HAP-1 (cell line): ENCODE results near the gene CPZ.

Experiments
- DNase-seq, 2 experiments: peaks; one replicate each; pipeline ENCODE4 v3.0.0-alpha.2; 2016 to 2020; ENCODE audit warnings: low spot score in 2 of 2
- H3K27me3 ChIP-seq: fragments of 250-450 bp; sonication (Bioruptor Pico); 2 replicates; pipeline ENCODE4 v1.5.1; 2020; ENCODE audit warnings: low read depth, mild to moderate bottlenecking, moderate library complexity
- H3K36me3 ChIP-seq: fragments of 250-450 bp; sonication (Bioruptor Pico); replicated peaks from 2 replicates; pipeline ENCODE4 v1.5.1; 2020; ENCODE audit warnings: mild to moderate bottlenecking
- H3K4me1 ChIP-seq: fragments of 250-450 bp; sonication (Bioruptor Pico); 2 replicates; pipeline ENCODE4 v1.5.1; 2020; ENCODE audit warnings: mild to moderate bottlenecking
- H3K4me3 ChIP-seq: fragments of 250-450 bp; sonication (Bioruptor Pico); 2 replicates; pipeline ENCODE4 v1.5.1; 2020; ENCODE audit warnings: mild to moderate bottlenecking, moderate library complexity
- H3K9me3 ChIP-seq: fragments of 250-450 bp; sonication (Bioruptor Pico); 2 replicates; pipeline ENCODE4 v1.5.1; 2020; ENCODE audit warnings: mild to moderate bottlenecking, moderate library complexity
- in situ Hi-C: fragments of 300-500 bp; cut with MboI; formaldehyde crosslinking; loops from 3 replicates; pipeline ENCODE4 v1.14.3; 2020; ENCODE audit warnings: low sequenced_read_pairs, inconsistent platforms, mixed read lengths

Gene CPZ

GRCh38 chr4:8641931-8642650, 49.5 kb downstream of the CPZ start:
- Histone ChIP-seq H3K4me3 (no peak overlapping the region), H3K4me1 (no peaks in the 10 kb centered on the region), H3K27me3 (peaks cover 12% of the 10 kb centered on the region), H3K9me3 (no peaks in the 10 kb centered on the region), H3K36me3 (no peaks in the 10 kb centered on the region)
- no peak for DNase-seq
- in situ Hi-C loops = no loop called here

- Histone ChIP-seq H3K36me3 (no peaks in the 10 kb centered on the region), H3K9me3 (no peaks in the 10 kb centered on the region), H3K4me3 (no peak overlapping the region), H3K4me1 (no peaks in the 10 kb centered on the region), H3K27me3 (peaks cover 12% of the 10 kb centered on the region)
- DNase-seq = no peak
- in situ Hi-C loops = no loop called here
Measured at GRCh38 chr4:8642651-8643321, 50.2 kb downstream of the CPZ start.

GRCh38 chr4:8643441-8643840, 50.9 kb downstream of the CPZ start:
- in situ Hi-C loops = no loop called here
- no peaks in the 10 kb centered on the region for H3K36me3 ChIP-seq

GRCh38 chr4:8643986-8644385, 51.4 kb downstream of the CPZ start:
- no peaks in the 10 kb centered on the region for H3K9me3 ChIP-seq
- H3K36me3 ChIP-seq = no peaks in the 10 kb centered on the region
- in situ Hi-C loops = no loop called here
- H3K4me1 ChIP-seq = no peaks in the 10 kb centered on the region
- DNase-seq = no peak
- no peak overlapping the region for H3K4me3 ChIP-seq
- peaks cover 11% of the 10 kb centered on the region for H3K27me3 ChIP-seq

More at GRCh38 chr4:8643441-8643840, 50.9 kb downstream of the CPZ start:
- peaks cover 11% of the 10 kb centered on the region for H3K27me3 ChIP-seq
- H3K4me3 ChIP-seq = no peak overlapping the region
- H3K4me1 ChIP-seq = no peaks in the 10 kb centered on the region
- H3K9me3 ChIP-seq = no peaks in the 10 kb centered on the region
- no peak for DNase-seq

- DNase-seq = no peak
- no peak overlapping the region for H3K4me3 ChIP-seq
- no peaks in the 10 kb centered on the region for H3K9me3 ChIP-seq
- no peaks in the 10 kb centered on the region for H3K36me3 ChIP-seq
- in situ Hi-C loops = no loop called here
- peaks cover 15% of the 10 kb centered on the region; the same call in 1 of the 2 replicates for H3K27me3 ChIP-seq
- no peaks in the 10 kb centered on the region for H3K4me1 ChIP-seq
Measured at GRCh38 chr4:8644461-8644891, 51.9 kb downstream of the CPZ start.

GRCh38 chr4:8644966-8645752, 52.6 kb downstream of the CPZ start:
- no peaks in the 10 kb centered on the region for H3K36me3 ChIP-seq
- H3K9me3 ChIP-seq = no peaks in the 10 kb centered on the region
- no peak for DNase-seq
- in situ Hi-C loops = no loop called here
- H3K4me3 ChIP-seq = no peak overlapping the region
- H3K4me1 ChIP-seq = no peaks in the 10 kb centered on the region
- H3K27me3 ChIP-seq = peaks cover 15% of the 10 kb centered on the region; the same call in 1 of the 2 replicates

- Histone ChIP-seq H3K9me3 (no peaks in the 10 kb centered on the region), H3K36me3 (no peaks in the 10 kb centered on the region), H3K4me3 (no peak overlapping the region), H3K4me1 (no peaks in the 10 kb centered on the region), H3K27me3 (peaks cover 15% of the 10 kb centered on the region)
- in situ Hi-C loops = no loop called here
- no peak for DNase-seq
Measured at GRCh38 chr4:8645753-8646124, 53.2 kb downstream of the CPZ start.

- no peak for DNase-seq
- H3K4me3 ChIP-seq = no peak overlapping the region
- no peaks in the 10 kb centered on the region for H3K4me1 ChIP-seq
- in situ Hi-C loops = no loop called here
- no peaks in the 10 kb centered on the region for H3K36me3 ChIP-seq
- peaks cover 15% of the 10 kb centered on the region for H3K27me3 ChIP-seq
- H3K9me3 ChIP-seq = no peaks in the 10 kb centered on the region
Measured at GRCh38 chr4:8646296-8647093, 53.9 kb downstream of the CPZ start.

GRCh38 chr4:8647094-8647570, 54.6 kb downstream of the CPZ start:
- Histone ChIP-seq H3K9me3 (no peaks in the 10 kb centered on the region), H3K36me3 (no peaks in the 10 kb centered on the region), H3K4me3 (no peak overlapping the region), H3K4me1 (no peaks in the 10 kb centered on the region), H3K27me3 (peaks cover 15% of the 10 kb centered on the region)
- in situ Hi-C loops = no loop called here
- DNase-seq = no peak

- no peak overlapping the region for H3K4me3 ChIP-seq
- H3K36me3 ChIP-seq = no peaks in the 10 kb centered on the region
- no peak for DNase-seq
- H3K9me3 ChIP-seq = no peaks in the 10 kb centered on the region
- in situ Hi-C loops = no loop called here
- H3K27me3 ChIP-seq = peaks cover 15% of the 10 kb centered on the region
- no peaks in the 10 kb centered on the region for H3K4me1 ChIP-seq
Measured at GRCh38 chr4:8647626-8648025, 55.1 kb downstream of the CPZ start.

GRCh38 chr4:8648296-8648695, 55.7 kb downstream of the CPZ start:
- in situ Hi-C loops = no loop called here
- Histone ChIP-seq H3K27me3 (peaks cover 15% of the 10 kb centered on the region), H3K4me1 (no peaks in the 10 kb centered on the region), H3K36me3 (no peaks in the 10 kb centered on the region), H3K9me3 (no peaks in the 10 kb centered on the region), H3K4me3 (no peak overlapping the region)
- no peak for DNase-seq

- no peak overlapping the region for H3K4me3 ChIP-seq
- no peaks in the 10 kb centered on the region for H3K9me3 ChIP-seq
- no peaks in the 10 kb centered on the region for H3K4me1 ChIP-seq
- H3K27me3 ChIP-seq = peaks cover 15% of the 10 kb centered on the region
- in situ Hi-C loops = no loop called here
- no peaks in the 10 kb centered on the region for H3K36me3 ChIP-seq
- DNase-seq = no peak
Measured at GRCh38 chr4:8648816-8649630, 56.5 kb downstream of the CPZ start.
